GM13977 (cell line): Measurements from ENCODE around the gene ZDHHC11.
A peak's percentile ranks its signal among the peaks of the same experiment; 100 is the strongest.

Experiments used
- DNase-seq: peaks from one replicate; pipeline ENCODE4 v3.0.0; 2012; ENCODE audit warnings: low spot score
- CTCF ChIP-seq: IDR thresholded peaks from 2 replicates; pipeline ENCODE4 v1.5.1; 2012; ENCODE audit warnings: mild to moderate bottlenecking, control low read depth; ENCODE audit not compliant: insufficient read depth; ENCODE audit errors: extremely low read depth, missing control alignments
- in situ Hi-C: fragments of 300-500 bp; cut with MboI; formaldehyde crosslinking; loops from one replicate; pipeline ENCODE4 v1.12.0; 2022; ENCODE audit warnings: low sequenced_read_pairs, low pct_unique_long_range_greater_than_20kb, mixed read lengths, inconsistent platforms; ENCODE audit not compliant: unreplicated experiment

ZDHHC11 gene

GRCh38 chr5:878125-878524 is 27.3 kb upstream of the ZDHHC11 start:
- in situ Hi-C loops, result no loop called here
- no peak for TF ChIP-seq CTCF
- DNase-seq, result no peak

GRCh38 chr5:876398-877365 is 25.9 kb upstream of the ZDHHC11 start:
- in situ Hi-C loops, result no loop called here
- no peak for DNase-seq
- TF ChIP-seq CTCF, result no peak

- no peak for TF ChIP-seq CTCF
- in situ Hi-C loops, result no loop called here
- DNase-seq, result no peak
Observed at GRCh38 chr5:875931-876330, 25.1 kb upstream of the ZDHHC11 start.

GRCh38 chr5:873328-873727 is 22.5 kb upstream of the ZDHHC11 start:
- DNase-seq, result peak; percentile 65
- in situ Hi-C loops, result no loop called here
- no peak for TF ChIP-seq CTCF

GRCh38 chr5:872301-872700 is 21.5 kb upstream of the ZDHHC11 start:
- in situ Hi-C loops, result no loop called here
- no peak for DNase-seq
- no peak for TF ChIP-seq CTCF

- no peak for DNase-seq
- in situ Hi-C loops, result no loop called here
- TF ChIP-seq CTCF, result no peak
Observed at GRCh38 chr5:871596-872298, 21.0 kb upstream of the ZDHHC11 start.
